NCI-H1694 (cell line): ENCODE data around the gene KBTBD4.
"Not testable (repeated sequence)": the region's sequence is repeated elsewhere in the genome, so short reads cannot be mapped to it uniquely, and the experiment has no call there.

Experiments
- DNase-seq: peaks from one replicate; lab custom pipeline; 2025; lab: John Stamatoyannopoulos, UW

The KBTBD4 gene

DNA sequence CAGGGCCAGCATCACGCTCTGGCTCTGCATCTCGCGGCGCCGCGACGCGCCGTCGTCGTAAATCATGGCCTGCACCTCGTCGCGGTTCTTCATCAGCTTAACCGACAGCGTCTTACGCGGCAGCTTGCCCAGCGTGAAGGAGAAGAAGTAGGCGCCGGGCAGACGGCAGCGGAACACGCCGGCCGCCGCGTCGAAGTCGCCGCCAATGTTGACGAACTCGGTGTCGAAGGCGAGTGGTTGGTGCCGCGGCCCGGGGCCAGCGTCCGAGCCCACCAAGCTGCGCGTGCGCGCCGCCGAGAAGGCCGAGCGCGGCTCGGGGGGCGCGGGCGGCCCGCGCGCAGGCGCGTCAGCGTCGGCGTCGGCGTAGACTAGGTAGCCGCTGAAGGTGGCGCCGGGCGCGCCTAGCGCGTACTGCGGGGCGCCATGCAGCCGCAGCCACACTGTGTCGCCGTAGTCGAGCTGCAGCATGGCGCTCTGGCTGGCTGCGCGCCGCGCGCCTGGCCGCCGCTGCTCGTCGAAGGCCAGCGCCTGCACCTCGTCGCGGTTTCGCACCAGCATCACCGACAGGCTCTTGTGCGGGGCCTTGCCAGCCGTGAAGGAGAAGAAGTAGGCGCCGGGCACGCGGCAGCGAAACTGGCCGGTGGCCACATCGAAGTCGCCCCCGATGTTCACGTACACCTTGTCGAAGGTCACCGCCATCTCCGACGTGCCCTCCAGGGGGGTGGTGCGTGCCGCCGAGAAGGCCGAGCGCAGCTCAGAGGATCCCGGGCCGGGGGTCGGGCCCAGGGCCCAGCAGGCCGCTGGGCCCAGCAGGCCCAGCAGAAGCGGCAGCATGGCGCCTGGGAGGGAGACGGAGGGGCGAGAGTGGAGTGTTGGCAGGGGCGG, 11.4 kb upstream of the KBTBD4 start:
- DNase-seq = no peak

DNA sequence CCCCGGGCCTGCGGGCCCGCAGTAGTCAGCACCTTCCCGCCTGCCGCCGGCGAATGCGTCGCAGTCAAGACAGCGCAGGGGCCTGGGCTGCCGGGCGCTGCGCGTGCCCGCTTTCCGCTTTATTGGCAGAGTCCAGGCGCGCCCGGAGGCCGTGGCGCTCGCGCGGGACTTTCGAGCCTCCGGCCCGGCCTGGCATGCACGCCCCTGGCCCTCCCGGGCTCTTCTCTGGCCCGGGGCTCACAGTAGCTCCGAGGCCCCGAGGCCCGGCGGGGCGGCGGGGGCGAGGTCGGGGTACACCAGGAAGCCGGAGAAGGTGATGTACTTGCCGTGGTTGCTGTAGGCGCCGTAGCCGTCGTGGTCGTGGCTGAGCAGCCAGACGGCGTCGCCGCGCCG, 10.8 kb upstream of the KBTBD4 start:
- DNase-seq = no peak

DNA sequence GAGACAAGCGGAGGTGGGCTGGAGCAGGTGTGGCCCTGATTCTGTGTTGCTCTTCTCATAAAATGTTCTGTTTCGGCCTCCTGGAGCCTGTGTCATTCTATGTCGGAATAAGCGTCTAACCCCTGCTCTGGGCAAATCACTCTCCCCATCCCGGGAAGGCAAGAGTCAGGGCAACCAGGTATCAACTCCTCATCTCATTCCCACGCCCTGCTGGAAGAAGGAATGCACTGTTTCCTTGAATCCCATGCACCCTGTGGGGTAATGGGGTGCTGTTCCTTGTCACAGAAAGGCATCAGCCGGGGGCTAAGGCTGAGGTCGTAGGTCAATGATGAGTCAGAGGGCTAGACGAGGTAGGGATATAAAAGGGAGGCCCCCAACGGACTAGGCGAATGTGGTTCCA, 10.3 kb upstream of the KBTBD4 start:
- DNase-seq = no peak

DNA sequence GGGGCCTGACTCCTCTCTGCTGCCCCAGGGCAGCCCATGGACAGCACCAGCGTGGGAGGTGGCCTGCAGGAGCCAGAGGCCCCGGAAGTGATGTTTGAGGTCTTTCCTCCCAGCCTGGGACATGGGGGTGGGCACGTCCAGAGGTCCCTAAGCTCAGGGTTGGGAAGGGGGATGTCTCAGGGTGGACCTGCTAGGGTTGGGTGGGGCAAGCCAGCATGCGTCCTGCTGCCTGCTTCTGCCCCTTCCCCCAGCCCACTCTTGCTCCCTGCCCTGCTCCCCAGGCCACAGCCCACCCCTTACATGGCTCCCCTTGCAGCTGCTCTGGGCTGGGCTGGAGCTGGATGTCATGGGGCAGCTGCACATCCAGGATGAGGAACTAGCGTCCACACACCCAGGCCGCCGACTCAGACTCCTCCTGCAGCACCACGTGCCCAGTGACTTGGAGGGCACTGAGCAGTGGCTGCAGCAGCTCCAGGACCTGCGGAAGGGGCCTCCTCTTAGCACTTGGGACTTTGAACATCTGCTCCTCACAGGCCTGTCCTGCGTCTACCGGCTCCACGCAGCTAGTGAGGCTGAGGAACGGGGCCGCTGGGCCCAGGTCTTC, 9.1 kb upstream of the KBTBD4 start:
- no peak for DNase-seq

DNA sequence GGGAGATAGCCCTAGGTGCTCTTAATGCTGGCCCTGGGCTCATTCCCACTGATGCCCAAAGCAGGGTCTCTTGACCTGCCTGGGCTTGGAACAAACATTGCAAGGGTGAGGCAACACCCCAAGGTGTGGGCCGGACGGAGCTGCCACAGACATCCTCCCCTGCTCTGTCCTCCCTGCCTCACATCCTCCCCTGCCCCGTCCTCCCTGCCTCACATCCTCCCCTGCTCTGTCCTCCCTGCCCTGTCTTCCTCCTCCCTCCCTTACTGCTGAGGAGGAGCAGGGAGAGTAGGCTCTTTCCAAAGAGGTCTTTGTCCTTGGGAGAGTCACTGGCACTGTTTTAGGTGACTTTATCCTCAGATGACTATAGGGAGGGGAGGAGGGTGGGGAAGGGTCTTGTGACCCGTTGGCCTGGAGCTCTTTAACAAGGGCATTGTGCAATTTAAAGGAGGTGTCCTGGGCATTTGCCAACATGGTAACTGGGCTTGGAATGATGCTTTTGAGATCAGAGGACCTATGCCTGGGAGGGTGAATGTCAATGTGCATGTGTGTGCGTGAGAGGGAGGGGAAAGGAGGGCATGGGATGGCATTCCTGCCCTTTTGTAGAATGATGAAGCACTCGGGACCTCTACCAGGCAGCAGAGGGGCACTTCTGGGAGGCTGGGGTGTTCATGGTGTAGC, 8.4 kb upstream of the KBTBD4 start:
- no peak for DNase-seq

DNA sequence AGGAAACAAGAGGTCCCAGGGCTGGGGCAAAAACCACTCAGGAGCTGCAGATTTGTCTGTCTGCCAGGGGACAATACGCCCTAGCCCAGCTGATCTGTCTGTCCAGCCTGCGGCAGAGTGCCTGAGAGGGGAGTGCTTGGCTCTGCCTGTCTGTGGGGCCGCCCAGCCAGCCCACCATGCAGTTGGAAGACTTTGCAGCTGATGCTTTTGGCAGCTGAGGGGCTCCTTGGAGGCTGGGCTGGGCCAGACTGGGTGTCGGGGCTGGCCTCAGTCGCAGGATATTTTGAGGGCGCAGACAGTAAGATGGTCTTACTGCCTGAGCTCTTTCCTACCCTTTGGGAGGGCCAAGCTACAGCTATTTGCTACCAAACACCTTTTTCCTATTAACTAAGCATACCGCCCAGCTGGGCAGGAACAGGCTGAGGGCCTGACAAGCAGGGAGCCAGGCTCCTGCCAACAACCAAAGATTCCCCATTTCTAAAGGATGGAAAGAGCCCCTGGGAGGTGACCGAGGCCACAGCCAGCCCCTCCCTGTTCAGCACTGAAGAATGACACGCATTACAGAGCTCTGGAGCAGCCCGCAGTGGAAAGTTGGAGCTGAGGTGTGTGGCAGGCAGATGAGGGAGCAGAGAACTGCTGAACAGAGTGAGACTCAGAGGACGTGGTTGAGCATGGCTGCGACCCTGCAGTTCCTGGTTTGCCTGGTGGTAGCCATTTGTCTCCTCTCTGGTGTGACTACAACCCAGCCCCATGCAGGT, 7.5 kb upstream of the KBTBD4 start, which contains the start of gene FAM180B:
Gene FAM180B (plus strand): TSS at position 581 of the 758 bp plus-strand sequence. CDS start 91 bp downstream, at position 672.
- no peak for DNase-seq

DNA sequence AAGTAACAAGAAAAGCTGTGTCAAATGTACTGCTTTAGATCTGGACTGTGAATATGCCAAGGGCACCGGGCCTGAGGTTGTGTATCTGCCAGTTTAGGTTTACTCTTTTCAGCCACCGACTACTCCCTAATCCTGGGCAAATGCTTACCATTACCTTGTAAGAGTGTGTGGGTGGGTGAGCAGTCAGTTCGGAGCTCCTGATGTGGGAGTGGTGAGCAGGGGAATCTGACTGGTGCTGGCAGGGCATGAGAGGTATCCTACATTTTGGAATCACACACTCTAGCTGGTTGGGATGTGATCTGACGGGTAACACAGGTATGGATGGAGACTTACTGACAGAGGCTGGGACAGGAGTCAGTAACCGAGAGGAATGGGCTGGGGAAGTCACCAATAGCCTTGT, 5.1 kb upstream of the KBTBD4 start:
- no peak for DNase-seq

DNA sequence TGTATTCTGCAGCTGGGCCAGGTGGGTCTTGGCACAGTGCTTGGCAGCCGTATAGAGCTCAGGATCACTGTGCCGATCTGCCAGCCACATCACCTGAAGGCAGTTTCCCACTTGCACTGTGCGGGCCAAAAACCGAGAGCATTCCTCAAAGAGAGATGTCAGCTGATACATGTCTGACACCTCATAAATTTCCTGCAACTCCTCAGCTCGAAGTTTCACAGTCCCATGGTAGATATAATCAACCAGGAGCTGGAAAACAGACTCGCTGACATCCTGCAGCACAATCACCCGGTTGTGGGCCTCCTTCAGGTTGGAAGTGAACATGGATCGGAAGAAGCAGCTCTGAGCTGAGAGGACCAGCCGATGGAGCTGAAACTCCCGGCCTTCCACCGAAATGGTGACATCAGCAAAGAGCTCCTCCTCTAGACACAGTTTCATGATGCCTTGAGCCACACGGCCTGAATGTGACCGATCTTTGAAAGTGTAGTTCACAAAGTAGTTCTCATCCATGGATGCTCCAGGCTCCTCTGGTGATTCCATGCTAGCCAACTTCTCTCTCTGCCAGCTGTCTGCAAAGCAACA, 1.2 kb downstream of the KBTBD4 start:
- no peak for DNase-seq

DNA sequence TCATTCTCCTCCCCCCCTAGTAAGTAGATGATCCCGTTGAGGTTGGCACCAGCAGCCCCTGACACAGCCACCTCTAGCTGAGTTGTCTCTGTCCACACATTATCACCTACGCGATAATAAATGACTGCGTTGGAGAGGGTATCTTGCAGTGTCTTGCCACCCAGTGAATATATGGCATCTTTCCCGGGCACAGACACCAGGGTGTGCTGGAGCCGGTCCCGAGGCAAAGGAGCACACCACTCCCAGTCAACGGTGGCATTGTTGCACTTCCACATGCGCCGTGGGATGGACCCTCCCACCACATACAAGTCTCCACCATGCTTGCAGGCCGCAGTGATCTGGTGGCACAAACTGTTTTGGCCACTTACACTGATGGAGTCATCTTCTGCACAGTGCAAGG, 5.4 kb downstream of the KBTBD4 start:
- DNase-seq = no peak

DNA sequence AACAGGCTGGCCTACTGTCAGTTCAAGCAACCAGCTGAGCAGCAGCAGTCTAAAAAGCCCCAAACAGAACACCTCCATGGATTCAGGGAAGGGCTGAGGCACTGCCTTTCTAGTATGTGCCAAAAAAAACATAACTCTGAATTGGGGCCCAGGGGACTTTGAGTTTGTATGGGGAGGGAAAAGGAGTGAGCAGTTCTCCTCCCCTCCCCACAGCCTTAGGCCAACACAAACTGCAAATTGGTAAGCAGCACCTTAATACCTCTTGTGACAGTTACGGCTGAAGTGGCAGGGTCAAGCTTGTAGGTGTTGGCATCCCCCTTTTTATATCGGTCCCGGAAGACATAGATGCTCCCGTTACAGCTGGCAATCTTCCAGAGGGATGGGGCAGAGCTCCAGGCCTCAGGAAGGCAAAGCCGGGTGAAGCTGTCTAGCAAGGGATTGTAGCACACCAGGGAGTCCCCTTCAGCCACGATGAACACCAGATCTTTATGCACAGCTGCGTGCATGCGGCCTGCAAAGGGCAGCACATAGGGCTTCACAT, 6.0 kb downstream of the KBTBD4 start:
- no peak for DNase-seq

DNA sequence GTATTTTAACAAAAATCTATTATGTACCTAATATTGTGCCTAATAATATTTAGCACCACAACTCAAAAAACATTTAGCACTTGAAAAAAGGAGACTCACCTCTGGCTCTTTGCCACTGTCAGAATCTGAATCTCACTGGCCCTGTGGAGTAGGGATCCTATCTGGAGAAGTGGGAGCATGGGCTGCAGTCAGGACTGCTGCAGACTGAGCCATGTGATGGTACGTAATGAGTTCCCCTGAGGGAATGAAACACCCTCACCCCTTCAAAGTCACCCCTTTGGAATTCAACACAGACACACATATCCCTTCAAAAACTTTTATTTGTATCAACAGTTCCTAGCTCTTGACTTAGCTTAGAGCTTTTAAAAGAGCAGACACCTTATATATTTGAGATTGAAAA, 6.9 kb downstream of the KBTBD4 start:
- no peak for DNase-seq

DNA sequence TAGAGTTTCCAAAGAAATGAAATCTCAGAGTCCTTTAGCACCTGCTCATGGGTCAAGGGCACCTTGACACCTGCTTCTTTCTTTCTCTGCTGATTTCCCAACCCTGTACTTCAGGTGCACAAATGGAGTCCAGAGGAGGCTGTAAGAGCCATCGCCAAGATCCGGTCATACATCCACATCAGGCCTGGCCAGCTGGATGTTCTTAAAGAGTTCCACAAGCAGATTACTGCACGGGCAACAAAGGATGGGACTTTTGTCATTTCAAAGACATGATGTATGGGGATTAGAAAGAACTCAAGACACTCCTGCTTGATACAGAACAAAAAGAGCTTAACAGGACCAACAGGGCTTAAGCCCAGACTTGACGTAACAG, 7.4 kb downstream of the KBTBD4 start:
- DNase-seq = no peak

DNA sequence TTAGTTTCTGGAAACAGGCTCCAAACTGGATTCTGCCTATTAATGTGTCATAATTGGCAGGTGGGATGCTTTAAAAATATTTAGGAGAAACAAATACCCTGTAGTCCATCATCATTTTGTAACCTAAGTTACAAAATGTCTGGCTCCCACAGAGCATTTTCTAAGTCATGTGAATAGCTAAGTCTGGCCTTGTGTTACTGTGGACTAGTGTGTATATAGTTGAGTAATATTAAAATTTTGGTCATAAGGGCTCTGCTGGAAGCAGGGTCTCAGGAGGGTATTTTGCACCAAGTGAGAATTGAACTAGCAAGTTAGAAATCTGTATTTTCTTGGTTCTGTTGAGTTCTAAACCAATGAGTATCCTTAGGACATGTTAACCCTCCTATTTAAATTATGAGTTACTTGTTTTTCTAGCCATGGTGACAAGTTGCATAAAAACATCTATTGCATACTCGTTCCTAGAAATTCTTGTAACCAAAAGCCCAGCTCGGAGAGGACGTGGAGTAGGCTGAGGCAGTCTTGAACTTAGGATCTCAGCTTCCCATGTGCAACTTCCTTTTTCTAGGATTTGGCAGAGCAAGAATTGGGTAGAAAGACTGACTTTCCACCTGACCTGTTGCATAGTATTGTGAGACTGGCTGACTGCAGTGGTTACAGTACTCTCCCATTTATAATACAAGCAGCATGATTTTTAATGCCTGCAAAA, 8.0 kb downstream of the KBTBD4 start:
- DNase-seq = no peak

DNA sequence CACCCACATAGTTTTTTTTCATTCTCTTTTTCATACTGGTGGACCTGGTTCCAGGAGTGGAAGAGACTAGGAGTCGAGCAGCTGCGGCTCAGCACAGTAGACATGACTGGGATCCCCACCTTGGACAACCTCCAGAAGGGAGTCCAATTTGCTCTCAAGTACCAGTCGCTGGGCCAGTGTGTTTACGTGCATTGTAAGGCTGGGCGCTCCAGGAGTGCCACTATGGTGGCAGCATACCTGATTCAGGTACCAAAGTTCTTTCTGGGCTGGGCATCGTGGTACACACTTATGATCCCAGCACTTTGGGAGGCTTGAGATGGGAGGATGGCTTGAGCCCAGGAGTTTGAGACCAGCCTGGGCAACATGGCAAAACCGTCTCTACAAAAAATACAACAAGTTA, 9.1 kb downstream of the KBTBD4 start:
- no peak for DNase-seq

DNA sequence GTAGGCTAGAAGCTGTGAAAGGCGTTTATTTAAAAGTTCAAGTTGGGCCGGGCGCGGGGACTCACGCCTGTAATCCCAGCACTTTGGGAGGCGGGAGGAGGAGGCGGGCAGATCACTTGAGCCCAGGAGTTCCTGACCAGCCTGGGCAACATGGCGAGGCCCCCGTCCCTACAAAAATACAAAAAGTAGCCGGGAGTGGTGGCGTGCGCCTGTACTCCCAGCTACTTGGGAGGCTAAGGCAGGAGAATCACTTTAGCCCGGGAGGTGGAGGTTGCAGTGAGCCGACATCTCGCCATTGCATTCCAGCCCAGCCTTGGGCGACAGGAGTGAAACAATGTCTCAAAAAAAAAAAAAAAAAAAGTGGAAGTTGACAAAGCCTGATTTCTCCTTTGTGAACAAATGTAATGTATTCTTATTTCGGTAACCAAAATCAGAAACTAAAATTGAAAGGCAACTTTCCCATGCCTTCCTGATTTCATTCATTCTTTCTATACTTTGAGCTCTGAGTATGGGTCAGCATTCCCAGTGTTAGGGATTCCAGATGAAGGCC, 12.5 kb downstream of the KBTBD4 start:
- no peak for DNase-seq

DNA sequence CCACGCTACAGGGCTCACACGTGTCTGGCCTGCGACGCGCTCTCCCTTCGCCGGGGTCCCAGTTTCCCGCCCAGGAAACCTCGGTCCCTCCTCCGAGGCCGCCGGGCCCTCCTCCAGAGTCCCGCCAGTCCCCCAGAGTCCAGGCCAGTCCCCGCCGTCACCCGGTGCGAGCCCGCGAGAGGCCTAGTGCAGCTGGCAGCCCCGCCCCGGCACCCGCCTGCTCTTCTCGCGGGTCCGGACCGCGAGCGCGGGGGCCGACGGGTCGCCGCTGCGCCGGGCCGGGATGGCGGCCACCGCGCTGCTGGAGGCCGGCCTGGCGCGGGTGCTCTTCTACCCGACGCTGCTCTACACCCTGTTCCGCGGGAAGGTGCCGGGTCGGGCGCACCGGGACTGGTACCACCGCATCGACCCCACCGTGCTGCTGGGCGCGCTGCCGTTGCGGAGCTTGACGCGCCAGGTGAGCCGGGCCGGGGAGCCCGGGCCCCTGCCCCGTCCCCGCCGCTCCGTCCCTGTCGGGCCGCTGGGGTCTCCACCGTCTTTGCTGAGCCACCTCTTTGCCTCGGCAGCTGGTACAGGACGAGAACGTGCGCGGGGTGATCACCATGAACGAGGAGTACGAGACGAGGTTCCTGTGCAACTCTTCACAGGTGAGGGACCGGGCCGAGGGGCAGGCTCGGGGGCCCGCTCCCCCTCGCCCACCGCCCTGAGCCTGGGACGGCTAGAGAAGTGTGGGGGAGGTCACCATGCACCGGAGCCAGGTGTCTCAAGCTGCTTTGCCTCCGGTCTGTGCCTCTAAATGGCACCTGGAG, 13.2 kb downstream of the KBTBD4 start, which contains the start of gene PTPMT1:
Gene PTPMT1 (plus strand): TSS at position 260 of the 809 bp plus-strand sequence. CDS start 24 bp downstream, at position 284.
- DNase-seq = no peak

DNA sequence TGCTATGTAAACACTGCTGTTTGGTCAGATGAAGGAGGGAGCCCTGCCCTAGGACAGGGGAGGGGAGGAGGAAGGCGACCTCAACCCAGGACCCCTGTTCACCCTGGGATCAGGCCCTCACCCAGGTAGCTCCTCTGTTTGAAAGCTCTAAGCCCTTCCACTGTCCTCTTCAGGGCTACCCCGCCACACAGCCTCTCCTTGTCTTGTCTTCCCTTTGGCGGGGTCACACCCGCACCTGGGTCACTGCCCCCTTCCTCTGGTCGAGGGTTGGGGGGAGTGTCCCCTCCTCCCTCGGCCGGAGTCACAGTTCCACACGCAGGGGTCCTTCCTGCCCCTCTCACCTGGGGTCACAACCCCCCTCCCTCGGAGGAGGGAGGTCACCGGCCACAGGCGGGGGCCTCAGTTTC, 13.8 kb downstream of the KBTBD4 start:
- DNase-seq = no peak

DNA sequence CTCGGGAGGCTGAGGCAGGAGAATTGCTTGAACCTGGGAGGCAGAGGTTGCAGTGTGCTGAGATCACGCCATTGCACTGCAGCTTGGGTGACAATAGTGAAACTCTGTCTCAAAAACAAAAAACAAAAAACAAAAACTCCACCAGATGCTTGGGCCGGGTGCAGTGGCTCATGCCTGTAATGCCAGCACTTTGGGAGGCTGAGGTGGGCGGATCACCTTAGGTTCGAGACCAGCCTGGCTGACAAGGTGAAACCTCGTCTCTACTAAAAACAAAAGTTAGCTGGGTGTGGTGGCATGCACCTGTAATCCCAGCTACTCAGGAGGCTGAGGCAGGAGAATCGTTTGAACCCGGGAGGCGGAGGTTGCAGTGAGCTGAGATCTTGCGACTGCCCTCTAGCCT, 14.4 kb downstream of the KBTBD4 start:
- not testable (repeated sequence) for DNase-seq

DNA sequence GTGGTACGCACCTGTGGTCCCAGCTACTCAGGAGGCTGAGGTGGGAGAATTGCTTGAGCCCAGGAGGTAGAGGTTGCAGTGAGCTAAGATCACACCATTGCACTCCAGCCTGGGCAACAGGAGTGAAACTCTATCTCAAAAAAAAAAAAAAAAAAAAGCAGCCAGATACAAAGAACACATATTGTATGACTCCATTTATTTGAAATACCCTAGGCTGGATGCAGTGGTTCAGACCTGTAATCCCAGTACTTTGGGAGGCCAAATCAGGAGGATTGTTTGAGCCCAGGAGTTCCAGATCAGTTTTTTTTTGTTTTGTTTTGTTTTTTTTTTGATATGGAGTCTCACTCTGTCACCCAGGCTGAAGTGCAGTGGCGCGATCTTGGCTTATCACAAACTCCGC, 16.4 kb downstream of the KBTBD4 start:
- DNase-seq = not testable (repeated sequence)

DNA sequence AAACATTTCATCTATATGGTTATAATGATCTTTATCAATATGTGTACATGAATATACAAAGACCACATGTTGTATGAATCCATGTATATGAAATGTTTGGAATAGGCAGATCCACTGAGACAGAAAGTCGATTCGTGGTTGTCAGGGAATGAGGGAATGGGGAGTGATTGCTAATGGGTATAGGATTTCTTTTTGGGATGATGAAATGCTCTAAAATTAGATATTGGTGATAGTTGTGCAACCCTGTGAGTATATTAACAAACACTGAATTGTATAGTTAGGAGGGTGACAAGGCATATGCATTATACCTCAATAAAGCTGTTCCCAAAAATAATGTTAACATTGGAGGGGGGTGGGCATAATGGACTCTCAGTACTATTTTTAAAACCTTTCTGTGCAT, 18.3 kb downstream of the KBTBD4 start:
- no peak for DNase-seq
